Gastrocnemius medialis (tissue), 4 donors: ENCODE data around the gene ZNF566.

Experiments used
- CTCF ChIP-seq, 5 experiments: fragments of 450-650 bp in 3 of 5; fragments of 200-600 bp in 2 of 5; sonication (generic) in 2 of 5; IDR thresholded peaks in 4 of 5; conservative IDR thresholded peaks in 1 of 5; 1 replicate in 4 of 5; 2 replicates in 1 of 5; pipeline ENCODE4 v1.5.1; 2016 to 2019; ENCODE audit warnings: antibody characterized with exemption in 5 of 5, mild to moderate bottlenecking in 3 of 5, moderate library complexity in 3 of 5
- POLR2A ChIP-seq, 2 donors: fragments of 450-650 bp; IDR thresholded peaks; one replicate each; pipeline ENCODE4 v1.6.1; 2017; ENCODE audit warnings: antibody characterized with exemption in 2 of 2, mild to moderate bottlenecking in 2 of 2, moderate library complexity in 2 of 2

- no peak for TF ChIP-seq POLR2A (IDR thresholded peaks at IDR 0.05)
- no peak for TF ChIP-seq CTCF (IDR thresholded peaks at IDR 0.05 in 4 of 5, conservative IDR thresholded peaks at IDR 0.05 in 1 of 5)
These were observed 7.6 kb upstream of the ZNF566 start for GRCh38 chr19:36497001-36497400.
